HG02642 (cell line): ENCODE data around the gene ADPRH.
"Not testable (repeated sequence)": the region's sequence is repeated elsewhere in the genome, so short reads cannot be mapped to it uniquely, and the experiment has no call there.

Experiments used
- ATAC-seq: cut with Tn5 transposase; IDR thresholded peaks from one replicate; pipeline ENCODE4 v1.9.1; 2021; ENCODE audit warnings: mild to moderate bottlenecking; ENCODE audit not compliant: unreplicated experiment, poor library complexity

ADPRH gene

GRCh38 chr3:119594929-119595328, 15.6 kb downstream of the ADPRH start:
- ATAC-seq: not testable (repeated sequence)

GRCh38 chr3:119595639-119596334, 16.5 kb downstream of the ADPRH start:
- no peak for ATAC-seq

GRCh38 chr3:119596398-119596797, 17.1 kb downstream of the ADPRH start:
- ATAC-seq: no peak

GRCh38 chr3:119597548-119598288, 18.4 kb downstream of the ADPRH start, which contains the start of gene PLA1A:
TSS of gene PLA1A (plus strand) at chr3:119597885. CDS start at chr3:119597914, 29 bp downstream.
- ATAC-seq: no peak

- ATAC-seq: peak; percentile 50
These were observed 19.3 kb downstream of the ADPRH start for GRCh38 chr3:119598410-119599098.

- ATAC-seq: no peak
These were observed 20.4 kb downstream of the ADPRH start for GRCh38 chr3:119599558-119600174.

- peak; percentile 62 for ATAC-seq
These were observed 21.4 kb downstream of the ADPRH start for GRCh38 chr3:119600732-119601131.

- peak; percentile 19 for ATAC-seq
These were observed 21.9 kb downstream of the ADPRH start for GRCh38 chr3:119601154-119601553.

GRCh38 chr3:119602676-119603075, 23.4 kb downstream of the ADPRH start:
- no peak for ATAC-seq

GRCh38 chr3:119604878-119605277, 25.6 kb downstream of the ADPRH start:
- no peak for ATAC-seq

GRCh38 chr3:119608405-119609000, 29.2 kb downstream of the ADPRH start:
- ATAC-seq: no peak

GRCh38 chr3:119609301-119609700, 30.0 kb downstream of the ADPRH start:
- no peak for ATAC-seq

GRCh38 chr3:119611664-119612063, 32.4 kb downstream of the ADPRH start:
- no peak for ATAC-seq

GRCh38 chr3:119613201-119613600, 33.9 kb downstream of the ADPRH start:
- ATAC-seq: peak; percentile 44

GRCh38 chr3:119613872-119614271, 34.6 kb downstream of the ADPRH start:
- no peak for ATAC-seq

- no peak for ATAC-seq
These were observed 36.8 kb downstream of the ADPRH start for GRCh38 chr3:119616056-119616455.

- no peak for ATAC-seq
These were observed 39.8 kb downstream of the ADPRH start for GRCh38 chr3:119619094-119619493.

- no peak for ATAC-seq
These were observed 41.6 kb downstream of the ADPRH start for GRCh38 chr3:119620899-119621298.

GRCh38 chr3:119624002-119624720, 44.9 kb downstream of the ADPRH start:
- no peak for ATAC-seq
